Measurements from ENCODE around the gene SRC.

- TF ChIP-seq REST (IDR thresholded peaks at IDR 0.05; ENCODE audit: low read depth) (no peak), ATF3 (IDR thresholded peaks at IDR 0.05) (no peak), POLR2A (IDR thresholded peaks at IDR 0.05; ENCODE audit: borderline replicate concordance, extremely low read depth, insufficient read depth, insufficient read length) (no peak), SRF (IDR thresholded peaks at IDR 0.05; ENCODE audit: low read depth) (no peak), CTCF (IDR thresholded peaks at IDR 0.05 in 2 of 3, conservative IDR thresholded peaks at IDR 0.05 in 1 of 3; ENCODE audit: borderline replicate concordance in 1 of 3, insufficient read depth in 1 of 3, low read depth in 2 of 3, low read length in 2 of 3) (no peak), MAX (IDR thresholded peaks at IDR 0.05) (no peak), ZFX (IDR thresholded peaks at IDR 0.05) (no peak), CEBPB (IDR thresholded peaks at IDR 0.05; ENCODE audit: low read depth) (no peak), SP1 (IDR thresholded peaks at IDR 0.05; ENCODE audit: low read depth) (no peak), POLR2AphosphoS5 (IDR thresholded peaks at IDR 0.05; ENCODE audit: low read depth, low read length) (no peak), RAD21 (IDR thresholded peaks at IDR 0.05; ENCODE audit: low read depth) (no peak), EZH2 (IDR thresholded peaks at IDR 0.05) (no peak), ZBTB33 (IDR thresholded peaks at IDR 0.05; ENCODE audit: extremely low read depth, insufficient replicate concordance, low read length) (no peak), EGR1 (IDR thresholded peaks at IDR 0.05; ENCODE audit: low read depth) (no peak)
Observed at GRCh38 chr20:37314099-37314498, 31.8 kb upstream of the SRC start.

Data from HCT116 (cell line).